CD14-positive monocyte (primary cell): ENCODE results near the gene RTL1. TPM values are rescaled to one million over a fixed set of nuclear protein-coding genes. Genes with fewer than 3 reads are reported as not detected.
A peak's percentile ranks its signal among the peaks of the same experiment; 100 is the strongest.

Source experiments
- DNase-seq, 3 donors: peaks; one replicate each; pipeline ENCODE4 v3.0.0-alpha.2; 2011 to 2022
- H2AFZ ChIP-seq: 2 replicates; pipeline ENCODE4 v1.6.0; 2012; ENCODE audit warnings: mild to moderate bottlenecking, low read depth, low read length, inconsistent platforms; ENCODE audit not compliant: insufficient read depth, poor library complexity, severe bottlenecking
- H3K27ac ChIP-seq, 2 donors: 1 replicate in 1 of 2; 2 replicates in 1 of 2; pipeline ENCODE4 v1.5.1; 2012 to 2013; ENCODE audit warnings: low read length in 2 of 2, control low read depth in 1 of 2, inconsistent platforms in 1 of 2, low read depth in 1 of 2, mild to moderate bottlenecking in 1 of 2
- H3K27me3 ChIP-seq, 2 donors: one replicate each; pipeline versions ENCODE4 v1.6.0 to v1.6.1; 2011 to 2013; ENCODE audit warnings: low read length in 2 of 2; ENCODE audit not compliant: control insufficient read depth in 2 of 2, insufficient read depth in 2 of 2
- H3K36me3 ChIP-seq, 2 donors: replicated peaks in 1 of 2; 1 replicate in 1 of 2; 2 replicates in 1 of 2; pipeline versions ENCODE4 v1.5.1 to v1.6.1; 2012 to 2013; ENCODE audit warnings: low read length in 2 of 2, control low read depth in 1 of 2, inconsistent platforms in 1 of 2, mild to moderate bottlenecking in 1 of 2; ENCODE audit not compliant: insufficient read depth in 2 of 2, control insufficient read depth in 1 of 2
- H3K4me1 ChIP-seq, 2 donors: 1 replicate in 1 of 2; 2 replicates in 1 of 2; pipeline versions ENCODE4 v1.5.1 to v1.6.1; 2012 to 2013; ENCODE audit warnings: low read length in 2 of 2, control low read depth in 1 of 2, inconsistent platforms in 1 of 2, mild to moderate bottlenecking in 1 of 2, moderate library complexity in 1 of 2; ENCODE audit not compliant: insufficient read depth in 2 of 2, control insufficient read depth in 1 of 2
- H3K4me2 ChIP-seq: replicated peaks from 2 replicates; pipeline ENCODE3; 2012; ENCODE audit warnings: low read length, moderate library complexity, mild to moderate bottlenecking; ENCODE audit not compliant: poor library complexity, severe bottlenecking; ENCODE audit errors: extremely low read depth
- H3K4me3 ChIP-seq, 3 experiments: fragments of 200-600 bp in 1 of 3; sonication (generic) in 1 of 3; replicated peaks in 1 of 3; 1 replicate in 2 of 3; 2 replicates in 1 of 3; pipeline ENCODE4 v1.5.1; 2011 to 2013; ENCODE audit warnings: low read length in 3 of 3, mild to moderate bottlenecking in 3 of 3, control low read depth in 2 of 3, low read depth in 2 of 3, inconsistent platforms in 1 of 3, moderate library complexity in 1 of 3
- H3K79me2 ChIP-seq: 2 replicates; pipeline ENCODE4 v1.6.0; 2012; ENCODE audit warnings: mild to moderate bottlenecking, control low read depth, inconsistent platforms, low read length, moderate library complexity; ENCODE audit not compliant: insufficient read depth
- H3K9ac ChIP-seq: 2 replicates; pipeline ENCODE4 v1.6.0; 2017; ENCODE audit warnings: low read length, mild to moderate bottlenecking; ENCODE audit not compliant: insufficient read depth, poor library complexity, severe bottlenecking
- H3K9me3 ChIP-seq, 2 donors: replicated peaks in 1 of 2; 1 replicate in 1 of 2; 2 replicates in 1 of 2; pipeline versions ENCODE4 v1.5.1 to v1.6.1; 2012 to 2013; ENCODE audit warnings: low read length in 2 of 2, control low read depth in 1 of 2; ENCODE audit not compliant: control insufficient read depth in 1 of 2, insufficient read depth in 1 of 2
- H4K20me1 ChIP-seq: 2 replicates; pipeline ENCODE4 v1.6.0; 2012; ENCODE audit warnings: mild to moderate bottlenecking, low read length, control low read depth, moderate library complexity; ENCODE audit not compliant: insufficient read depth
- H3K27ac Mint-ChIP-seq, 7 donors: one replicate each; pipeline ENCODE4 v1.8.0; 2020; ENCODE audit warnings: mild to moderate bottlenecking in 7 of 7, mixed read lengths in 7 of 7, moderate library complexity in 6 of 7, inconsistent platforms in 2 of 7
- H3K27me3 Mint-ChIP-seq, 3 donors: one replicate each; pipeline ENCODE4 v1.8.0; 2021 to 2022; ENCODE audit warnings: low read depth in 3 of 3, mild to moderate bottlenecking in 3 of 3, mixed read lengths in 3 of 3, moderate library complexity in 3 of 3, inconsistent platforms in 1 of 3
- H3K36me3 Mint-ChIP-seq, 2 donors: one replicate each; pipeline ENCODE4 v1.8.0; 2020; ENCODE audit warnings: mixed read lengths in 2 of 2, inconsistent platforms in 1 of 2, mild to moderate bottlenecking in 1 of 2
- H3K4me1 Mint-ChIP-seq: one replicate; pipeline ENCODE4 v1.8.0; 2020; ENCODE audit warnings: mild to moderate bottlenecking, mixed read lengths
- H3K4me3 Mint-ChIP-seq, 2 donors: one replicate each; pipeline ENCODE4 v1.8.0; 2020; ENCODE audit warnings: mild to moderate bottlenecking in 2 of 2, mixed read lengths in 2 of 2, moderate library complexity in 1 of 2
- H3K9me3 Mint-ChIP-seq, 7 donors: one replicate each; pipeline ENCODE4 v1.8.0; 2020 to 2022; ENCODE audit warnings: mixed read lengths in 7 of 7, mild to moderate bottlenecking in 6 of 7, moderate library complexity in 6 of 7, inconsistent platforms in 2 of 7
- CTCF ChIP-seq: fragments of 200-600 bp; IDR thresholded peaks from one replicate; pipeline ENCODE4 v1.8.0; 2022; ENCODE audit warnings: antibody characterized with exemption, mild to moderate bottlenecking
- WGBS: methylation state at CpG from one replicate; pipeline ENCODE4 v1.1.5; 2013; ENCODE audit warnings: missing lambda C conversion rate; ENCODE audit not compliant: insufficient coverage; 5-methylcytosine and 5-hydroxymethylcytosine counted together
- intact Hi-C, 2 donors: fragments of 100-400 bp; cut with micrococcal nuclease; formaldehyde crosslinking; loops; one replicate each; pipeline versions ENCODE4 v1.15.0 to v1.15.1; 2023
- polyA plus RNA-seq, 3 donors: library from polyadenylated mRNA; depleted of rRNA in 1 of 3; unstranded in 2 of 3; stranded (reverse) in 1 of 3; fragments of 300-500 nt in 2 of 3; fragments of >200 nt in 1 of 3; fragmentation: Illumina TruSeq in 2 of 3; gene quantifications; 1 replicate in 2 of 3; 2 replicates in 1 of 3; pipeline ENCODE4 v1.2.3, GENCODE V29; 2012 to 2021

RTL1 gene
- polyA plus RNA-seq, 3 donors = not detected

- 80% methylated on average over 1 of the region's 5 CpGs for WGBS
- no peak overlapping the region for H3K9ac ChIP-seq
- no peak overlapping the region for H3K4me2 ChIP-seq
- no peaks in the 10 kb centered on the region for H3K36me3 Mint-ChIP-seq
- H3K9me3 ChIP-seq = no peaks in the 10 kb centered on the region
- intact Hi-C loops = loop anchor here in 1 of 2 donors (2.0 kb wide), 1 partner anchor 768 kb away; no protein-coding TSS in a partner anchor
- H3K4me1 ChIP-seq = peaks cover 2 to 4% of the 10 kb centered on the region in 2 donors
- no peaks in the 10 kb centered on the region for H4K20me1 ChIP-seq
- no peak overlapping the region for H2AFZ ChIP-seq
- H3K79me2 ChIP-seq = no peaks in the 10 kb centered on the region
- peaks cover 2 to 4% (median 3%) of the 10 kb centered on the region in 3 donors for H3K27me3 Mint-ChIP-seq
- H3K27ac Mint-ChIP-seq = no peak overlapping the region
- no peak overlapping the region for H3K4me3 Mint-ChIP-seq
- DNase-seq = no peak
- H3K4me3 ChIP-seq = no peak overlapping the region
- H3K9me3 Mint-ChIP-seq = no peaks in the 10 kb centered on the region
- H3K27ac ChIP-seq = no peak overlapping the region
- TF ChIP-seq CTCF = no peak
- no peaks in the 10 kb centered on the region for H3K27me3 ChIP-seq
- H3K36me3 ChIP-seq = no peaks in the 10 kb centered on the region
- H3K4me1 Mint-ChIP-seq = no peaks in the 10 kb centered on the region
These were observed 49.1 kb downstream of the RTL1 start for GRCh38 chr14:100854435-100854834.

GRCh38 chr14:100851946-100852620 is 51.4 kb downstream of the RTL1 start:
- H3K27ac ChIP-seq = no peak overlapping the region
- H3K27me3 Mint-ChIP-seq = peaks cover 0 to 3% (median 2%) of the 10 kb centered on the region in 3 donors
- no peaks in the 10 kb centered on the region for H4K20me1 ChIP-seq
- DNase-seq = no peak
- H3K9ac ChIP-seq = no peak overlapping the region
- H3K27me3 ChIP-seq = no peaks in the 10 kb centered on the region
- H3K4me1 Mint-ChIP-seq = no peaks in the 10 kb centered on the region
- H3K36me3 Mint-ChIP-seq = no peaks in the 10 kb centered on the region
- no peak overlapping the region for H2AFZ ChIP-seq
- no peak for TF ChIP-seq CTCF
- peak overlapping the region in 1 of 7 donors; percentile 3 for H3K27ac Mint-ChIP-seq
- H3K4me2 ChIP-seq = no peak overlapping the region
- WGBS = 96% methylated on average over 12 of the region's 14 CpGs
- no peaks in the 10 kb centered on the region for H3K9me3 ChIP-seq
- peaks cover 6 to 8% of the 10 kb centered on the region in 2 donors for H3K4me1 ChIP-seq
- no peak overlapping the region for H3K4me3 Mint-ChIP-seq
- no peaks in the 10 kb centered on the region for H3K36me3 ChIP-seq
- no peaks in the 10 kb centered on the region for H3K9me3 Mint-ChIP-seq
- H3K4me3 ChIP-seq = no peak overlapping the region
- H3K79me2 ChIP-seq = no peaks in the 10 kb centered on the region
- intact Hi-C loops = loop anchor here (1.0 to 2.0 kb wide), 3 partner anchors 383 to 777 kb away; no protein-coding TSS in a partner anchor
